IMR-90 (cell line): ENCODE measurements around the gene SNX3.

Source experiments
- BHLHE40 ChIP-seq: fragments of 150-350 bp; IDR thresholded peaks from 2 replicates; pipeline ENCODE4 v1.6.1; 2016; ENCODE audit warnings: mild to moderate bottlenecking, low read depth, low read length
- CEBPB ChIP-seq: IDR thresholded peaks from 2 replicates; pipeline ENCODE4 v1.6.1; 2012; ENCODE audit warnings: low read depth, low read length, improper control_type of control experiment
- CHD1 ChIP-seq: IDR thresholded peaks from 2 replicates; pipeline ENCODE4 v1.6.1; 2012; ENCODE audit warnings: low read depth, low read length, improper control_type of control experiment
- CTCF ChIP-seq: conservative IDR thresholded peaks from 2 replicates; pipeline ENCODE4 v1.5.1; 2012; ENCODE audit warnings: mild to moderate bottlenecking, low read depth, low read length, improper control_type of control experiment
- MAFK ChIP-seq: IDR thresholded peaks from 2 replicates; pipeline ENCODE4 v1.6.1; 2012; ENCODE audit warnings: low read depth, low read length, improper control_type of control experiment
- MAZ ChIP-seq: IDR thresholded peaks from 2 replicates; pipeline ENCODE4 v1.6.1; 2012; ENCODE audit warnings: low read depth, mild to moderate bottlenecking, low read length, improper control_type of control experiment, moderate library complexity, borderline replicate concordance
- MXI1 ChIP-seq: IDR thresholded peaks from 2 replicates; pipeline ENCODE4 v1.6.1; 2012; ENCODE audit warnings: low read depth, mild to moderate bottlenecking, low read length, moderate library complexity, borderline replicate concordance
- NFE2L2 ChIP-seq: fragments of 150-350 bp; IDR thresholded peaks from 2 replicates; pipeline ENCODE4 v1.6.1; 2016; ENCODE audit warnings: low read depth, mild to moderate bottlenecking, low read length
- POLR2A ChIP-seq: IDR thresholded peaks from 2 replicates; pipeline ENCODE4 v1.6.1; 2012; ENCODE audit warnings: mild to moderate bottlenecking, low read depth, low read length
- RAD21 ChIP-seq: IDR thresholded peaks from 2 replicates; pipeline ENCODE4 v1.6.1; 2012; ENCODE audit warnings: low read length, improper control_type of control experiment
- RCOR1 ChIP-seq: IDR thresholded peaks from 2 replicates; pipeline ENCODE4 v1.6.1; 2012; ENCODE audit warnings: mild to moderate bottlenecking, low read length, improper control_type of control experiment; ENCODE audit not compliant: insufficient replicate concordance

- TF ChIP-seq CTCF = no peak
- TF ChIP-seq CEBPB = no peak
- TF ChIP-seq BHLHE40 = no peak
- TF ChIP-seq POLR2A = no peak
- TF ChIP-seq NFE2L2 = no peak
- TF ChIP-seq RAD21 = no peak
- no peak for TF ChIP-seq CHD1
- no peak for TF ChIP-seq MXI1
- TF ChIP-seq MAFK = no peak
- no peak for TF ChIP-seq RCOR1
- TF ChIP-seq MAZ = no peak
Measured at GRCh38 chr6:108295676-108296075, 34.8 kb upstream of the SNX3 start.
